GM12801 (cell line): ENCODE results near the gene CAPRIN2.

Experiments
- TF ChIP-seq, protein P1 (sequence below): IDR thresholded peaks from one replicate; pipeline ENCODE4 v1.5.1; 2011; ENCODE audit warnings: control low read depth; ENCODE audit not compliant: insufficient read length; ENCODE audit errors: extremely low read depth

The CAPRIN2 gene

DNA sequence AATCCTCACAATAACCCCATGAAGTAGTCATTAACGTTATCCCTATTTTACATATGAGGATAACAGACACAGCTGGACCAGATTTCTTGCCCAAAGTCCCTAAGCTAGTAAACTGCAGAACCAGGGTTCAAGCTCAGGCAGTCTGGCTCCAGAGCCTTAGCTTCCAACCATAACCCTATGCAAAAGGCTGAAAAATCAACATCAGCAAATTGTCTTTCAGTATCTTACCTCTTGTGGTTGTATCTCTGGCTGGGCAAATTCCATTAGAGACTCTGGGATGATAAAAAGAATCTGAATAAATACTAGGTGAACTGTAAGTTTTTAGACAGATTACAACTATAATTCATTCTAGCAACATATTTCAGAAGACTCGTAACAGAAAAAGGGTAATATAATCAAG, 24.7 kb downstream of the CAPRIN2 start:
- TF ChIP-seq, protein P1, sequence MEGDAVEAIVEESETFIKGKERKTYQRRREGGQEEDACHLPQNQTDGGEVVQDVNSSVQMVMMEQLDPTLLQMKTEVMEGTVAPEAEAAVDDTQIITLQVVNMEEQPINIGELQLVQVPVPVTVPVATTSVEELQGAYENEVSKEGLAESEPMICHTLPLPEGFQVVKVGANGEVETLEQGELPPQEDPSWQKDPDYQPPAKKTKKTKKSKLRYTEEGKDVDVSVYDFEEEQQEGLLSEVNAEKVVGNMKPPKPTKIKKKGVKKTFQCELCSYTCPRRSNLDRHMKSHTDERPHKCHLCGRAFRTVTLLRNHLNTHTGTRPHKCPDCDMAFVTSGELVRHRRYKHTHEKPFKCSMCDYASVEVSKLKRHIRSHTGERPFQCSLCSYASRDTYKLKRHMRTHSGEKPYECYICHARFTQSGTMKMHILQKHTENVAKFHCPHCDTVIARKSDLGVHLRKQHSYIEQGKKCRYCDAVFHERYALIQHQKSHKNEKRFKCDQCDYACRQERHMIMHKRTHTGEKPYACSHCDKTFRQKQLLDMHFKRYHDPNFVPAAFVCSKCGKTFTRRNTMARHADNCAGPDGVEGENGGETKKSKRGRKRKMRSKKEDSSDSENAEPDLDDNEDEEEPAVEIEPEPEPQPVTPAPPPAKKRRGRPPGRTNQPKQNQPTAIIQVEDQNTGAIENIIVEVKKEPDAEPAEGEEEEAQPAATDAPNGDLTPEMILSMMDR = no peak

- TF ChIP-seq, protein P1 = no peak
Observed at GRCh38 chr12:30729547-30729946, 25.2 kb downstream of the CAPRIN2 start.

DNA sequence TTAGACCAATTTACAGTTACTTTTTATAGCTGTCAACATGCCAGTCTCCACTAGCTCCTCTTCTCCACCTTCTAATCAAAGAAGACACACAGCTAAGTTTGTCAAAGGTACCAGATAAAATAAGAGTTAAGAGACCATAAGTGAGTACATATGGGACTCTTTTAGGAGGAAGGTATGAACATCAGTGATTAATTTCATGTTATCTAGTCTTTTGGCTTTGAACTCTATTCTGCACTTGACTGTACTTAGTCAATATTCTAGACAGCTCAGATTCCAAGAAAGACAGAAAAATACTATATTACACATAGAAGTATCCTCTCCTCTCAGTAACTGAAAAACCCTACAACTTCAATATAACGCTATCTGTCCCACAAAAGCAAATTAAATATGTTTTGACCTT, 28.1 kb downstream of the CAPRIN2 start:
- TF ChIP-seq, protein P1 = no peak

GRCh38 chr12:30725739-30726138, 29.0 kb downstream of the CAPRIN2 start:
- TF ChIP-seq, protein P1 = no peak

DNA sequence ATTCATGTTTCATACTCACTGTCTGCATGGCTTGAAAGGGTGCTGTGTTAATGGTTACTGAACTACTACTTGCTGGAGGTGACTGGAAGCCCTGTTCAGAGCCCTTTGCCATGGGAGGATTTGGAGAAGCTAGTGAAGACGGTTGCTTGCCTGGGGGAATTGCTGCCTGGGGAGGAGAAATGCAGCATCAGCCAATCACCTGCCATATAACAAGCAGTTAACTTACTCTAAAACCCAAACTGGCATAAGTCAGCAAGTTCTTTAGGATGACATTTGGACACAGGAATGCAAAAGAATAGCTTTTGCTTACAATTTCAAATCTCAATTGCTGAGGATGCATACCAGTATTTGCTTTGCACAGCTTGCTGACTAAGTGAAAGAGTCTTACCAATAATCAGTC, 35.7 kb downstream of the CAPRIN2 start:
- TF ChIP-seq, protein P1 = no peak

DNA sequence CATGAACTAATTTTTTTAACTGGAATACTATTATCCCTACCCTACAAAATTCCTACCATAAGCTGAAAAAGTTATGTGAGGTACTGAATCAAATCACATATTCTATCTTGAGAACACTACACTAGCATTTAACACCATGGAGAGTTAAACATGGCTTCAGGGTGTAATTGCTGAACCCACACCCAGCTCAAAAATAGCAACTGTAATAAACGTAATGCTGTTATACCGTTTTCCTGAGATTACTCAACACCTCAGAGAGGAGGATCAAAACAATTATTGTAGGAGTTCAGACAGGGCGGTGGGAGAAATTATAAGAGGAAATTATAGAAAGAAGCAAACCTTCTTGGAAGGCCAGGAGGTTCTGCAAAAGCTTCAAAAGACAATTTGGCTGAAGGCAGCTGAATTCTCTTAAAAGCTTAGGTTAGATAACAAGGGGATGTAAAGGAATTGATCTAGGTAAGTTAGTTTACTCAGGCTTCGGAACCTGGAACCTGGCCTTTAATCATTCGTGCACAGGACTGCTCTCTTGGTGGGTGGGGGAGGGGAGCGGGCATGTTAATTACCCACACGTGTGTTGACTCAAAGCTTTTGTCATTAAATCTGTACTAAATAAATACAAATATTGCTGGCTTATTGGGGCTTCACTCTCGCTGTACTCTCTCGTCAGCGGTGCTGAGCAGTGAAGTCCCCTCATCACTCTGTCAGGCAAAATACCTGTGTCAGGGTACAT, 47.0 kb downstream of the CAPRIN2 start:
- TF ChIP-seq, protein P1 = no peak

DNA sequence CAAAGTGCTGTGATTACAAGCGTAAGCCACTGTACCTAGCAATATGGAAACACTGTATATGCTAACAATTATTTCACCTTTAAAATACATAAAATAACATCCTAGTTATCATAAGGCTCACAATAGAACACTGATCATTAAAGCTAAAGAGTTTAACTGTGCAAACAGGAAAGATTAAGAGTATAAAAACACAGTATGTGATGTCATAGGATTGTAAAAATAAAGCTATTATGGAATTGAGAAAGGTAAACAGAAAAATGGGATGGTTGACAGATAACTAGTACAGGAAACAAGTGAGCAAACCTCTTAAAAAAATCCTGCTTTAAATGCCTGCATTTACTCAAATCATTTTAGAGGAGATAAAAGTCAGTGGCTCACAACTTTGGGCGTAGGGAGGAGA, 48.3 kb downstream of the CAPRIN2 start:
- TF ChIP-seq, protein P1 = no peak

DNA sequence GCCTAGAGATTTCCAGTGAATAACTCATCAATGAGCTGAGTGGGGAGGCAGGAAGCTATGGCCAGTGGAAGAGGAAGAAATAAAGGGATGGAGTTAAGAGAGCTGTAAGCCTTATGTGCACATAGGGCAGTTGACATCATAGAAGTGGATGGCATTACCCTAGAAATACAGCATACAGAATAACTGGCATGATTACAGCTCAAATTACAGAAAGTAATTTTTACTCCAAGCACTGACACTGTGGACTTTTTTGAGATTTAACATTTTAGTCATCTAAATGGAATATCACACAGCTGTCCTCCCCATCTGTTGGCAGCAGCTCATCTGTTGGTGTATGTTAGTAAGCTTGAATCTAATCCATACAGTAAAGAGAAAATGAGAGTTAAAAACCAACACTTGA, 53.7 kb downstream of the CAPRIN2 start:
- TF ChIP-seq, protein P1 = no peak
